Glomerular endothelial cell (primary cell): ENCODE data around the gene KIN. TPM values are rescaled to one million over a fixed set of nuclear protein-coding genes. Genes with fewer than 3 reads are reported as not detected.
"Not testable (repeated sequence)": the region's sequence is repeated elsewhere in the genome, so short reads cannot be mapped to it uniquely, and the experiment has no call there.

Experiments
- DNase-seq: peaks from one replicate; pipeline ENCODE4 v3.0.0-alpha.2; 2011; ENCODE audit warnings: low read depth, low spot score; ENCODE audit errors: extremely low read depth
- total RNA-seq: library from RNA; depleted of rRNA; stranded (reverse); fragments of >200 nt; gene quantifications from 2 replicates; pipeline ENCODE4 v1.2.3, GENCODE V29; 2015

KIN gene
- total RNA-seq, 1 donor from 2014 or later: 4.6 TPM

- no peak for DNase-seq
Observed at GRCh38 chr10:7738536-7739407, 49.0 kb downstream of the KIN start.

GRCh38 chr10:7734821-7735220 is 53.0 kb downstream of the KIN start:
- DNase-seq: no peak

GRCh38 chr10:7722927-7723529 is 64.8 kb downstream of the KIN start:
- no peak for DNase-seq

GRCh38 chr10:7720478-7720877 is 67.3 kb downstream of the KIN start:
- DNase-seq: no peak

- DNase-seq: no peak
Observed at GRCh38 chr10:7718685-7719084, 69.1 kb downstream of the KIN start.

GRCh38 chr10:7717767-7718166 is 70.0 kb downstream of the KIN start:
- DNase-seq: no peak

GRCh38 chr10:7715515-7715914 is 72.3 kb downstream of the KIN start:
- no peak for DNase-seq

- DNase-seq: not testable (repeated sequence)
Observed at GRCh38 chr10:7711075-7711474, 76.7 kb downstream of the KIN start.

GRCh38 chr10:7710446-7710845 is 77.3 kb downstream of the KIN start:
- DNase-seq: no peak

- no peak for DNase-seq
Observed at GRCh38 chr10:7708832-7709231, 79.0 kb downstream of the KIN start.

- no peak for DNase-seq
Observed at GRCh38 chr10:7707858-7708622, 79.8 kb downstream of the KIN start.

- DNase-seq: no peak
Observed at GRCh38 chr10:7707102-7707501, 80.7 kb downstream of the KIN start.

GRCh38 chr10:7706534-7707073 is 81.2 kb downstream of the KIN start:
- no peak for DNase-seq

- no peak for DNase-seq
Observed at GRCh38 chr10:7705341-7705740, 82.5 kb downstream of the KIN start.

GRCh38 chr10:7704071-7705016 is 83.4 kb downstream of the KIN start:
- no peak for DNase-seq

GRCh38 chr10:7703140-7703539 is 84.7 kb downstream of the KIN start, which contains the start of gene ITIH2:
Gene ITIH2, plus strand, starts transcription at chr10:7703316. Its CDS starts 119 bp downstream, at chr10:7703435.
- DNase-seq: no peak

GRCh38 chr10:7702288-7702812 is 85.4 kb downstream of the KIN start:
- no peak for DNase-seq

- no peak for DNase-seq
Observed at GRCh38 chr10:7701158-7701742, 86.5 kb downstream of the KIN start.
